GM19328 (cell line): ENCODE data around the gene THRB.

Source experiments
- ATAC-seq: cut with Tn5 transposase; IDR thresholded peaks from one replicate; pipeline ENCODE4 v1.9.1; 2021; ENCODE audit warnings: mild to moderate bottlenecking, moderate library complexity; ENCODE audit not compliant: unreplicated experiment

Gene THRB

DNA sequence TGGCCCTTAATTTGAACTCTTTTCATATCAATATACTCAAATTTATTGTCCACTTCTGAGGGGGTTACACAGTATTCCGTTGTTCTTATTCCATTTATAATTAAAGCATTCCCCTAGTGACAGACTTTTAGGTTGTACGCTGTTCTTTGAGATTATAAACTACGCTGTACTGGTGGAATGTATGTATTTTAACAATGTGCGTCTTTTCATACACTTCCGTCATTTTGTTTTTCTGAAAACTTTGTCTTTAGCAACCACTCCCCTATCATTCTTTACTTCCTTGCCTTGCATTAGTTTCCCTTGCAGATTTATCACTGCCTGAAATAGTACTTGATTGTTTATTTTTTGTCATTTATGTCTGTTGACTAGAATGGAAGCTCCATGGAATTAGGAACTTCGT, 137.0 kb downstream of the THRB start:
- ATAC-seq, result no peak

- ATAC-seq, result no peak
Observed at GRCh38 chr3:24355806-24356205, 138.8 kb downstream of the THRB start.

GRCh38 chr3:24354230-24354629, 140.4 kb downstream of the THRB start:
- no peak for ATAC-seq

DNA sequence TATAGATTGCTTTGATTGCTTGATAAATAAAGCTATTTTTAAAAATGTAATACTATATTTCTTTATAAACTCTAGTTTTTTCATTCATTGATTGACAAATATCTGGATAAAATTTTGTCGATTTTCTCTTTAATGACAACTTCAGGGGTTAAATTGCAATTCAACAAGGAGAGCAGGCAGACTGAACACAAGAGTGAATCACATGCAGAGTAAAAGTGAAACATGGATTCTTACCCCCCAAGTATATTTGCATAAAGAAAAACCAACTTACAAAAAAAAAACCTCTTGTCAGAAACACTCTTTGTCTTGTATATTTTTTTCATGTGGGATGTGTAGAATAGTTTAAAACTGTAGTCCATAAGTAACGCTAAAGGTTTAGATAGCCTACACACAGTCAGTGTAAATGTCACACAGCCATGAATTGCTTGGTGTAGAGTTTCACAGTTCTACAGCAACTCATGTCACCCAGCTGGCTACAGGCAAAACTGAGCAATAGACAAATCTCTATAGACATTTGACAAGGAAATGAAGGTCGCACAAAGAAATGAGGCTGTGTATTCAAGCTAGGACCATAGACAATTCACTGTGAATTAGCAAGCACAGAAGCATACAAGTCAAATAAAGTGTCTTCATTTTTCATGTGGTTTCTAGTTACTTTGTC, 141.6 kb downstream of the THRB start:
- ATAC-seq, result no peak

DNA sequence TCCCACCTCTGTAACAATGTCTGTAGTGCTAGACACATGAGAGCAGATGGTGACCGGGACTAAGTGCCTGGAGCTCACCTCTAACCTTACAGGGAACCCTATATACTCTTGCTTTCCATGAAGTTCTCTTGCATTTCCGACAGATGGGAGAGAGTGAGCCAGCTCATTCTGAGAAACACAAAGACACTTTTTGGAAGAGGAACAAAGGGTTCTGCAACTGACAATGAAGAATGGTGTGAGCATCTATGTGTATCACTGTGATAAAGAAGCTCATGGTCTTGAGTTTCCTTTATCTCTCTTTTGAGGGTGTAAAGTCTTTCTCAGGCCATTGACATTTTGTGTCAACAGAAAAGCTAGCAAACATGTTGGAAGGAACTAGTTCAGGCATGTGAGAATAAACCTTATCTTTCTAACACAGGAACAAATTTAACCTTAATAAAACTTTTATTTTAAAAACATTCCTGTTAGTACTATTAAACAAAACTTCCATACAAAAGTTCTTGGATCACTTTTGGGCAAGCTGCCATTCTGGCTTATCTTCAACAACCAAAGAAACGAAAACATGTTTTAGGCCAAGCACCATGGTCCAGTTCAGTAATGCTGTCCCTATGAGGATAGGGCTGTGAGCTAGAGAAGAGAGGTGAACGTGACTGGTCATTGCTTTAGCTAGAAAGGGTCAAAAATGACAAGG, 142.7 kb downstream of the THRB start:
- ATAC-seq, result no peak

DNA sequence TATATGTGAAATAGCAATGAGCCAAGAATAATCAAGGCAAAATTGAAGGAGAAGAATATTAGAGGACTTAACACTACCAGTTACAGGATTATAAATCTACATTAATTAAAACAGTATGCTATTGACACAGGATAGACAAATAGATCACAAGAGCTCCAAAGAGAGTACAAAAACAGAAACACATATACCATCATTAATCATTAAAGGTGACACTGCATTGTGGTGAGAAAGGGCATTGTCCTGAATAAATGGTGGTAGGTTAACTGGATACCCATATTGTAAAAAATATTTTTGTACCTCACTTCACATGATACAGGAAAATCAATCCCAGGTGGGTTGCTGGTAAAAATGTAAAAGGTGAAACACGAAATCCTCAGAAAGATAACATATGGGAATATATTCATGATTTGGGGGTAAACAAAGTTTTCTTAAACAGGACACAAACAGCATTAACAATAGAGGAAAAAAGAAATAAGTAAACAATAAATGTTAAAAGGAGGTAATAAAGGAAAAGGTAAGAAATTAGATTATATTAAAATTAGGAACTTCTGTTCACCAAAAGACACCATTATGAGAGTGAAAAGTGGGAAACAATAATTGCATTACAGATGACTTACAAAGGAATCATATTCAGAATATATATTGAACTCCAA, 145.2 kb downstream of the THRB start:
- no peak for ATAC-seq

- no peak for ATAC-seq
Observed at GRCh38 chr3:24348348-24348747, 146.3 kb downstream of the THRB start.

DNA sequence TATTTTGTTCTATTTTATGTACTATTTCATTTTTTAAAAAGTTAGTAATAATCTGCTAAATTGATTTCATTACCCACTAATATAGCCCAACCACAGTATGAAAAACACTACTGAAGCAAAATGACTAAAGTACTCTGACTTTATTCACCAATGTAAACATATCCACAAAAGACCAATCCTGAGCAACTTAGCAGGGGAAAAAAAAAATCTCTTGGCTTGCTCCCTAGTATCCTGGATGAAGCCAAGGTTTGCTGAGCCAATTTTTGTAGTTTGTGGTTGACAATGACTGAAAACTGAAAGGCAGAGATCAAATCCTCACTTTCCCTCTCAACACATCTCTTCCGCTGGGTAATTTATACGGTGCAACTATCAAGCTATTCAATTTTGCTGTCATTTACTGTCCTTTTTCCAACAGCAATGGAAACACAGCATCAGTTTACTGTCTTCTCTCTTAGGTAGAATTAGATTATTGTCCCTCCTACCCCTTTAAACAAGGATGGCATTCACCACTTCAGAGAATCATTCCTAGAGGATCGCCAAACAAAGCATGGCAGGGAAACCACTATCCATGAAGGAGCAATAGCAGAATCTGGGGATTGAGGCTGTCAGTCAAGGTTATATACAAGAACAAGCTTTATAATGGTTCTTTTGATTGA, 149.7 kb downstream of the THRB start:
- no peak for ATAC-seq

GRCh38 chr3:24343084-24343783, 151.4 kb downstream of the THRB start:
- no peak for ATAC-seq

GRCh38 chr3:24342275-24342674, 152.4 kb downstream of the THRB start:
- ATAC-seq, result no peak

- ATAC-seq, result no peak
Observed at GRCh38 chr3:24341668-24342067, 153.0 kb downstream of the THRB start.

- ATAC-seq, result no peak
Observed at GRCh38 chr3:24340966-24341365, 153.7 kb downstream of the THRB start.

- no peak for ATAC-seq
Observed at GRCh38 chr3:24340161-24340560, 154.5 kb downstream of the THRB start.

- no peak for ATAC-seq
Observed at GRCh38 chr3:24339266-24339825, 155.3 kb downstream of the THRB start.

GRCh38 chr3:24338409-24339130, 156.1 kb downstream of the THRB start:
- ATAC-seq, result no peak

GRCh38 chr3:24336101-24336500, 158.5 kb downstream of the THRB start:
- ATAC-seq, result no peak

- no peak for ATAC-seq
Observed at GRCh38 chr3:24332092-24332491, 162.6 kb downstream of the THRB start.

DNA sequence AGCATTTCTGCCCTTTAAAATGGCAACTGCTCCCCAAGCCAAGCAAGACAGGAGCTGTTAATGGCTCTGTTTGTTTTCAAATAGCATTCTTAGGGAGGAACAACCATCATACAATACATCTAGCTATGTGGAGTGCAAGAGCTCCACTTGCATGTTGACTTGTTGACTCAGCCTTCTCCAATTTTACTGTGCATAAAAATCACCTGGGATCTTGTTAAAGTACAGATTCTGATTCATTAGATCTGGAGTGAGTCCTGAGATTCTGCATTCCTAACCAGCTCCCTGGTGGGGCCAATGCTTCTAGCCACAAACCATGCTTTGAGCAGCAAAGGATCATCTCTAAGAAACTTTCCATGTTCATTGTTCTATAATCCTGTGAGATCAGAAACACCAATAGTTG, 171.4 kb downstream of the THRB start:
- ATAC-seq, result no peak

GRCh38 chr3:24320601-24321000, 174.0 kb downstream of the THRB start:
- no peak for ATAC-seq

- no peak for ATAC-seq
Observed at GRCh38 chr3:24318677-24319287, 175.9 kb downstream of the THRB start.
